CD4-positive, CD25-positive, alpha-beta regulatory T cell (primary cell): Measurements from ENCODE around the gene CREBRF. TPM values are rescaled to one million over a fixed set of nuclear protein-coding genes. Genes with fewer than 3 reads are reported as not detected.
"Not testable (repeated sequence)": the region's sequence is repeated elsewhere in the genome, so short reads cannot be mapped to it uniquely, and the experiment has no call there.

Experiments used
- ATAC-seq, 2 donors: fragments of 150-1000 bp; cut with Tn5 transposase; one replicate each; pipeline ENCODE4 v1.10.0; 2021; ENCODE audit warnings: low read depth in 2 of 2, moderate number of reproducible peaks in 2 of 2, moderate library complexity in 1 of 2
- DNase-seq, 3 donors: peaks; one replicate each; pipeline versions ENCODE4 v3.0.0 to v3.0.0-alpha.2; 2012 to 2022; ENCODE audit warnings: mixed read lengths in 1 of 3
- H3K27ac ChIP-seq: one replicate; pipeline ENCODE4 v1.7.0; 2013; ENCODE audit warnings: mild to moderate bottlenecking, low read length; ENCODE audit not compliant: insufficient read depth, poor library complexity, severe bottlenecking
- H3K27me3 ChIP-seq: one replicate; pipeline ENCODE4 v1.7.0; 2013; ENCODE audit warnings: low read length; ENCODE audit not compliant: control insufficient read depth, insufficient read depth
- H3K36me3 ChIP-seq: one replicate; pipeline ENCODE4 v1.7.0; 2013; ENCODE audit warnings: mild to moderate bottlenecking, low read length, moderate library complexity; ENCODE audit not compliant: control insufficient read depth, insufficient read depth
- H3K4me1 ChIP-seq: 2 replicates; pipeline ENCODE4 v1.7.0; 2013; ENCODE audit warnings: mild to moderate bottlenecking, low read length; ENCODE audit not compliant: insufficient read depth, control insufficient read depth, poor library complexity, severe bottlenecking
- H3K4me3 ChIP-seq: one replicate; pipeline ENCODE4 v1.7.0; 2013; ENCODE audit warnings: low read depth, mild to moderate bottlenecking, low read length, moderate library complexity
- H3K9me3 ChIP-seq, 2 experiments: 1 replicate in 1 of 2; 2 replicates in 1 of 2; pipeline ENCODE4 v1.7.0; 2013; ENCODE audit warnings: low read length in 2 of 2, mild to moderate bottlenecking in 1 of 2, moderate library complexity in 1 of 2; ENCODE audit not compliant: control insufficient read depth in 2 of 2
- H3K27ac Mint-ChIP-seq, 3 donors: one replicate each; pipeline ENCODE4 v1.8.0; 2020 to 2022; ENCODE audit warnings: mild to moderate bottlenecking in 3 of 3, mixed read lengths in 3 of 3, moderate library complexity in 2 of 3
- H3K27me3 Mint-ChIP-seq: one replicate; pipeline ENCODE4 v1.8.0; 2022; ENCODE audit warnings: mild to moderate bottlenecking, mixed read lengths
- H3K36me3 Mint-ChIP-seq: one replicate; pipeline ENCODE4 v1.8.0; 2020; ENCODE audit warnings: mixed read lengths
- H3K4me1 Mint-ChIP-seq, 4 donors: one replicate each; pipeline ENCODE4 v1.8.0; 2020 to 2022; ENCODE audit warnings: mixed read lengths in 4 of 4, mild to moderate bottlenecking in 1 of 4
- H3K4me3 Mint-ChIP-seq, 4 donors: one replicate each; pipeline ENCODE4 v1.8.0; 2020 to 2022; ENCODE audit warnings: mild to moderate bottlenecking in 4 of 4, mixed read lengths in 4 of 4, moderate library complexity in 3 of 4
- H3K9me3 Mint-ChIP-seq, 7 donors: one replicate each; pipeline ENCODE4 v1.8.0; 2020 to 2022; ENCODE audit warnings: mixed read lengths in 7 of 7, mild to moderate bottlenecking in 3 of 7, moderate library complexity in 2 of 7
- polyA plus RNA-seq, 4 donors: library from polyadenylated mRNA; unstranded; fragments of 300-500 nt; fragmentation: Illumina TruSeq; gene quantifications; one replicate each; pipeline ENCODE4 v1.2.3, GENCODE V29; 2021
- total RNA-seq: library from RNA; stranded (reverse); gene quantifications from one replicate; pipeline ENCODE4 v1.2.3, GENCODE V29; 2022

The CREBRF gene
- total and polyA plus RNA-seq, 5 donors from 2014 or later: 59.5 to 126 (median 65.4) TPM

DNA sequence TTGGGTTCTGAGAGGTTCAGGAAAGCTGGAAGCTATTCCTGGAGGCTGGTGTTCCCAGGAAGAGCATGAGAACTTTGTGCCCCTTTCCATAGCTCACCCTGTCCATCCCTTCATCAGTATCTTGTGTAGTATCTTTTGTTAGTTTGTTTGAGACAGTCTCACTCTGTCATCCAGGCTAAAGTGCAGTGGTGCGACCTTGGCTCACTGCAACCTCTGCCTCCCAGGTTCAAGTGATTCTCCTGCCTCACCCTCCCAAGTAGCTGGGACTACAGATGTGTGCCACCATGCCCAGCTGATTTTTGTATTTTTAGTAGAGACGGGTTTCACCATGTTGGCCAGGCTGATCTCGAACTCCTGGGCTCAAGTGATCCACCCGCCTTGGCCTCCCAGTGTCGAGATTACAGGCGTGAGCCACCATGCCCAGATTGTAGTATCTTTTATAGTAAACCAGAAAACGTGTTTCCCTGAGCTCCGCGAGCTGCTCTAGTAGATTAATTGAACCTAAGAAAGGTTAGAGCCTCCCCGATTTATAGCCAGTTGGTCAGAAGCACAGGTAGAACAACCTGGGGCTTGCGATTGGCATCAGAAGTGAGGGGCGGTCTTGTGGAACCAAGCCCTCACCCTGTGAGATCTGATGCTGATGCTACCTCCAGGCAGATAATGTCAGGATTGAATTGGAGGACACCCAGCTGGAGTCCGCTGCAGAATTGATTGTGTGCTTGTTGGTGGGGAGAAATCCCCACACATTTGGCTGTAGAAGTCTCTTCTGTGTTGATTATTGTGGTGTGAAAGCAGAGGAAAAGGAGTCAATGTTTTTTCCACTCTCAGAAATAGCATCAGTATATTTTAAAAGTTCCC lies 40.3 kb upstream of the CREBRF start:
- peaks cover 25 to 61% (median 43%) of the 10 kb centered on the region in 4 donors for H3K4me1 Mint-ChIP-seq
- H3K9me3 Mint-ChIP-seq: peaks cover 0 to 2% (median 0%) of the 10 kb centered on the region in 7 donors
- Histone ChIP-seq H3K4me1 (peaks cover 3% of the 10 kb centered on the region), H3K4me3 (no peak overlapping the region), H3K9me3 (no peaks in the 10 kb centered on the region), H3K36me3 (peaks cover 26% of the 10 kb centered on the region), H3K27ac (peak overlapping the region; percentile 3), H3K27me3 (no peaks in the 10 kb centered on the region)
- peak overlapping the region in 1 of 4 donors; percentile 75 for H3K4me3 Mint-ChIP-seq
- H3K27ac Mint-ChIP-seq: peak overlapping the region; percentile 49 to 88 (median 78)
- H3K36me3 Mint-ChIP-seq: peaks cover 19% of the 10 kb centered on the region
- no peak for ATAC-seq
- DNase-seq: no peak
- H3K27me3 Mint-ChIP-seq: no peaks in the 10 kb centered on the region

DNA sequence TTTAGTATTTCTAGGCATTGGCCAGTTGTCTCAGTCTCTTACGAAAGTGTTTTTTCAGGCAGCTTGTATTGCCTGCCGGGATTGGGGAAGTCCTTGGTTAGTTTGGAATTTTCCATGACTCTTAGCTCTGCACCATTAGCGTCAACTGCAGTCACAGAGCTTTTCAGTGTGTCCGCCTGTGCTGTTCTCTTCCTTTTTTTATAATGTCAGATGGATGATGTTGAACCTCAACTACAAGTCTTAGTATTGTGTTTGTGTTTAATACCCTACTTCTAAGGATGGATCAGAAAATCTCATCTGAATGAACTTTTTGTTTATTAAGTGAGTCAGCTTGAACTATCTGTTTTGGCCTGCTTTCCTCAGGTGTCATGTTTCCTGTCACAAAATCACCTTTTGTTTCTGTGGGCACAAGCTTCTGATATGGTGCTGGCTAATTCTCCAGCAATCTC lies 39.5 kb upstream of the CREBRF start:
- Histone ChIP-seq H3K27ac (no peak overlapping the region), H3K4me1 (peaks cover 3% of the 10 kb centered on the region), H3K4me3 (no peak overlapping the region), H3K27me3 (no peaks in the 10 kb centered on the region), H3K9me3 (no peaks in the 10 kb centered on the region), H3K36me3 (peaks cover 27% of the 10 kb centered on the region)
- Mint-ChIP-seq H3K27ac (peak overlapping the region; percentile 49 to 88 (median 78)), H3K4me3 (no peak overlapping the region), H3K9me3 (peaks cover 0 to 2% (median 0%) of the 10 kb centered on the region in 7 donors), H3K36me3 (peaks cover 24% of the 10 kb centered on the region), H3K27me3 (no peaks in the 10 kb centered on the region), H3K4me1 (peaks cover 25 to 61% (median 42%) of the 10 kb centered on the region in 4 donors)
- ATAC-seq: no peak
- no peak for DNase-seq

DNA sequence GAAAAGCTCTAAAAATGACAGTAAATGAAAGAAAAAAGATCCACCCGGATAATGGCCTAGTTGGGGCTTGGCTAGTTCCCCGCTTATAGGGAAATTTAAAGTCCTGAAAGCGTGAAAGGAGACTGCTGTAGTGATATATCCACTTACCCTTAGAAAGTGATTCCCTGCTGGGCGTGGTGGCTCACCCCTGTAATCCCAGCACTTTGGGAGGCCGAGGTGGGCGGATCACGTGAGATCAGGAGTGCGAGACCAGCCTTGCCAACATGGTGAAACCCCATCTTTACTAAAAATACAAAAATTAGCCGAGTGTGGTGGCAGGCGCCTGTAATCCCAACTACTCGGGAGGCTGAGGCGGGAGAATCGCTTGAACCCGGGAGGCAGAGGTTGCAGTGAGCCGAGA lies 39.1 kb upstream of the CREBRF start:
- ATAC-seq, DNase-seq: not testable (repeated sequence)
- peaks cover 25 to 60% (median 40%) of the 10 kb centered on the region in 4 donors for H3K4me1 Mint-ChIP-seq

DNA sequence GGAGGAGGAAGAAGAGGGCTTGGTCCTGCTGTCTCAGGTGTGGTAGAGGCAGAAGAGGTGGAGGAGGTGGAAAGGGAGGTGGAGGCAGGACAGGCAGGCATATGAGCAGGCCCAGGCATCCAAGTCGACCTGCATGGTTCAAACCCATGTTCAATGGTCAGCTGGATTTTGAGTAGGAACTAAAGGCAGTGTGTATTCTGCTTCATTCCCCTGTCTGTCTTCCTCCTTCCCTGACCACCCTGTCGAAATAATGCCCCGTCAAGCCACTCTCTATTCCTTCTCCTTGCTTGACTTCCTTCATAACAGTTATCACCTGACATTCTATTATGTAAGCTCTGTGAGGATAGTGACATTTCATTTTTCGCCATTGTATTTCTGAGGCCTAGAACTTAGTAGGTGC lies 37.8 kb upstream of the CREBRF start:
- Histone ChIP-seq H3K27me3 (no peaks in the 10 kb centered on the region), H3K4me1 (peaks cover 3% of the 10 kb centered on the region), H3K9me3 (no peaks in the 10 kb centered on the region), H3K36me3 (peaks cover 33% of the 10 kb centered on the region), H3K4me3 (no peak overlapping the region), H3K27ac (no peak overlapping the region)
- Mint-ChIP-seq H3K4me3 (no peak overlapping the region), H3K27me3 (no peaks in the 10 kb centered on the region), H3K9me3 (peaks cover 0 to 2% (median 0%) of the 10 kb centered on the region in 7 donors), H3K27ac (no peak overlapping the region), H3K36me3 (peaks cover 34% of the 10 kb centered on the region), H3K4me1 (peaks cover 25 to 56% (median 41%) of the 10 kb centered on the region in 4 donors)
- DNase-seq (no peak), ATAC-seq (no peak)

More for the DNA sequence above, 39.1 kb upstream of the CREBRF start:
- not testable (repeated sequence) for H3K27ac ChIP-seq, H3K4me3 ChIP-seq, H3K4me1 ChIP-seq, H3K9me3 Mint-ChIP-seq, H3K27me3 Mint-ChIP-seq, H3K4me3 Mint-ChIP-seq, H3K9me3 ChIP-seq, H3K27me3 ChIP-seq
- H3K36me3 Mint-ChIP-seq: peaks cover 28% of the 10 kb centered on the region
- H3K36me3 ChIP-seq: peaks cover 27% of the 10 kb centered on the region
- peak overlapping the region; percentile 49 to 88 (median 78) for H3K27ac Mint-ChIP-seq

DNA sequence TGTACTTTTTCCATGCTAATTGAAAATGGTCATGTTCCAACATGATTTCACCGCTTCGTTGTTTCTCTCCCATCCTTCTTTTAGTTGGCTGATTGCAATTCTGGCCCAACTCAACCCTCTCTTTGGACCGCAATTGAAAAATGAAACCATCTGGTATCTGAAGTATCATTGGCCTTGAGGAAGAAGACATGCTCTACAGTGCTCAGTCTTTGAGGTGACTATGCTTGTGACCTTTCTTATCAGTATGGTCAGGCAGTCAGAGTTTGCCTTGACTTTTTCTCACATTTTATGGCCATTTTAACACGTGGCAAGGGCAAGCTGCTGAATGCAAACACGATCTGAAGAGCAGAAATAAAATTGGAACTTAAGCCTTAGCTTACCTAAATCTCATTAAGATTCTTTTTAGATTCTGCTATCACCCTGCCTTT lies 36.0 kb upstream of the CREBRF start:
- H3K27me3 ChIP-seq: no peaks in the 10 kb centered on the region
- DNase-seq (no peak), ATAC-seq (no peak)
- peaks cover 39% of the 10 kb centered on the region for H3K36me3 Mint-ChIP-seq
- H3K27ac ChIP-seq: no peak overlapping the region
- peaks cover 40% of the 10 kb centered on the region for H3K36me3 ChIP-seq
- peak overlapping the region in 1 of 3 donors; percentile 27 for H3K27ac Mint-ChIP-seq
- H3K4me1 ChIP-seq: peaks cover 3% of the 10 kb centered on the region
- H3K4me3 Mint-ChIP-seq: no peak overlapping the region
- peaks cover 0 to 2% (median 0%) of the 10 kb centered on the region in 7 donors for H3K9me3 Mint-ChIP-seq
- peaks cover 22 to 46% (median 37%) of the 10 kb centered on the region in 4 donors for H3K4me1 Mint-ChIP-seq
- no peak overlapping the region for H3K4me3 ChIP-seq
- H3K27me3 Mint-ChIP-seq: no peaks in the 10 kb centered on the region
- no peaks in the 10 kb centered on the region for H3K9me3 ChIP-seq

DNA sequence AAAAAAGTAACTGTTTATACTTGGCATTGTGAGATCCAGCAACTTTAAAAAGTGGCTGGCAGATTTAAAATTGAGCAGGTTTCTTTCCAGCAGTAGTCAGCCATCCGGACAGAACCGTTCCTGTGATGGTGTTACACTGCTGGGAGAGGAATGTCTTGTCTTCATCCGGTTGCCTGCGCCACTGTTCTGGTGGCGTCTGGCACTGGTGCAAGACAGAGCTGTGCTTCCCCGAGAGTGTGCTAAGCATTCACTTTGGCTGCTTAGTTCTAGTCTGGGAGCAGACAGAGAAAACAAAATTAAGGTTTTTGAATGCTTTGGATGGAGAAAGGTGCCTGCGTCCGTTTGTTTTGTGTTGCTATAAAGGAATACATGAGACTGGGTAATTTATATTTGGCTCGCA lies 35.5 kb upstream of the CREBRF start:
- H3K4me3 ChIP-seq: no peak overlapping the region
- DNase-seq: no peak
- H3K9me3 ChIP-seq: no peaks in the 10 kb centered on the region
- H3K27ac ChIP-seq: no peak overlapping the region
- Mint-ChIP-seq H3K4me3 (no peak overlapping the region), H3K36me3 (peaks cover 39% of the 10 kb centered on the region), H3K27ac (no peak overlapping the region), H3K4me1 (peaks cover 22 to 43% (median 36%) of the 10 kb centered on the region in 4 donors), H3K27me3 (no peaks in the 10 kb centered on the region), H3K9me3 (peaks cover 0 to 2% (median 0%) of the 10 kb centered on the region in 7 donors)
- no peaks in the 10 kb centered on the region for H3K4me1 ChIP-seq
- no peaks in the 10 kb centered on the region for H3K27me3 ChIP-seq
- no peak for ATAC-seq
- H3K36me3 ChIP-seq: peaks cover 40% of the 10 kb centered on the region

DNA sequence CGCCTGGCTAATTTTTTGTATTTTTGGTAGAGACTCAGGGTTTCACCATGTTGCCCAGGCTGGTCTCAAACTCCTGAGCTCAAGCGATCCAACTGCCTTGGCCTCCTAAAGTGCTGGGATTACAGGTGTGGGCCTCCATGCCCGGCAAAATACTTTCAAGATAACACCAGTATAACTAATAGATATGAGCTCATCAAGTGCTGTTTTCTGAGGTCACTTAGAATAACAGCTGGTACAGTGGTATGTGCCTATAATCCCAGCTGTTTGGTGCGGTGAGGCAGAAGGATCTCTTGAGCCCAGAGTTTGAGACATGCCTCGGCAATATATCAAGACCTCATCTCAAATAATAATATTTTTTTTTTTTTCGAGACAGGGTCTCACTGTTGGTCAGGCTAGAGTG lies 30.5 kb upstream of the CREBRF start:
- Histone ChIP-seq H3K27me3 (no peaks in the 10 kb centered on the region), H3K9me3 (no peaks in the 10 kb centered on the region), H3K36me3 (peaks cover 21% of the 10 kb centered on the region), H3K4me1 (peaks cover 20% of the 10 kb centered on the region), H3K27ac (no peak overlapping the region), H3K4me3 (no peak overlapping the region)
- peak overlapping the region; percentile 32 to 55 (median 39) for H3K27ac Mint-ChIP-seq
- H3K27me3 Mint-ChIP-seq: no peaks in the 10 kb centered on the region
- ATAC-seq (no peak), DNase-seq (no peak)
- peaks cover 0 to 2% (median 0%) of the 10 kb centered on the region in 7 donors for H3K9me3 Mint-ChIP-seq
- H3K36me3 Mint-ChIP-seq: peaks cover 26% of the 10 kb centered on the region
- peak overlapping the region in 1 of 4 donors; percentile 12 for H3K4me3 Mint-ChIP-seq
- H3K4me1 Mint-ChIP-seq: peaks cover 10 to 25% (median 16%) of the 10 kb centered on the region in 4 donors
